Skin epidermis (tissue), 12 donors: ENCODE data around the gene MTCL1.
A peak's percentile ranks its signal among the peaks of the same experiment; 100 is the strongest.

Experiments
- H3K27ac ChIP-seq, 21 experiments: fragments of 200-600 bp; sonication (generic) in 11 of 21; one replicate each; pipeline ENCODE4 v1.5.0; 2020; ENCODE audit warnings: mild to moderate bottlenecking in 3 of 21, inconsistent platforms in 2 of 21, moderate library complexity in 2 of 21
- H3K4me3 ChIP-seq, 7 experiments: fragments of 200-600 bp; sonication (generic) in 2 of 7; one replicate each; pipeline ENCODE4 v1.5.0; 2020; ENCODE audit warnings: inconsistent platforms in 2 of 7, mild to moderate bottlenecking in 2 of 7, moderate library complexity in 1 of 7

Gene MTCL1

DNA sequence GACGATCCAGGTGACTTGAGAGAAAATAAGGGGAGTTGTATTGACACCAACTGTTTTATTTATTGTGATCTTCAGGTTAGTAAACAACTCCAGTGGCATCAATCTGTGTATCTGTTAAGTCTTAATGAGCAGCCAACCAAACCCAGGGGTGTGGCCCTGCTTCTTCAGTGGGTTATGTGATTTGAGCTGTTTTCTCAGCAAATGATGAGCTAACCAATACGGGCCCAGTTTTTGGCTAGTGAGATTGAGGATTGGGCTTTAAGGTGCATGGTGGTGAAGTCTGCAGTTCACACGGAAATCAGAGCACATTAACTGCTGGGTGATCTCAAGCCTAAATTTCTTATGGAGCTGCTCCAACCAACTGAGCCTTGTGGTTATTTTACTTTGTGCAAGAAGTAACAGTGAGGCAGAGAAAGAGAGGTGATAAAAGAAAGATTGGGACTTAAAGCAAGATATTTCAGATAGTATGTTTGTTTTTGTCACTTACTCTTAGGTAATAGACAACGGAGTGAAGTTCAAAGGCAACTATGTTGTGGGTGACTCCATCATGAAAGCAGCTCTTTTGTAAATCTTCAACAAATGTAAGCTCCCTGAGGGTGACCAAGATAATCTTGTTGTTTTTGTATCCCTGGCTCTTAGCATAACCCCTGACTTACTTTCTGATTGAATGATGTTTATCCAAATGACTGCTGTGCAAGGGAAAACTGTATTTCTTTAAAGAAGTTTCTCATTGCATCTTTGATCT lies 2.4 kb downstream of the MTCL1 start:
- Histone ChIP-seq H3K27ac (peak overlapping the region in 11 of 21 experiments; percentile 18 to 80 (median 70)), H3K4me3 (peak overlapping the region; percentile 38 to 78 (median 61))

DNA sequence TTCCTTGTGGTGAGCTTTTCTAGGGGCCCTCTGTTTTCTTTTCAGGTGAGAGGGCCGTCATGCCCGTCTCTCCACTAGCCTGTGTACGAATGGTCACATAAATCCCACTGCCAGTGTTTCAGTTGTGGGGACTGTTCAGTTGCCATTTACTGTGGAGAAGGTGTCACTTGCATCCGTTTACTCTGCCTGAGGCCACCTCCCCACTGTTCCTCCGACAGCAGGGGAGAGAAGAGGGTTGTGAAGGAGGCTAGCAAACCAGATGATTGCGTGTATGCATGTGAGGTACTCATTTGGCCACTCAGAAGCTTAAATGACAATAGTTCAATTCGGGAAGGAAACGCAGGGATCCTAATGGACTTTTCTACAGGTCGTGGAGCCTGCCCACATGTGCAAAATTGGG lies 3.3 kb downstream of the MTCL1 start:
- Histone ChIP-seq H3K27ac (no peak overlapping the region), H3K4me3 (no peak overlapping the region)

DNA sequence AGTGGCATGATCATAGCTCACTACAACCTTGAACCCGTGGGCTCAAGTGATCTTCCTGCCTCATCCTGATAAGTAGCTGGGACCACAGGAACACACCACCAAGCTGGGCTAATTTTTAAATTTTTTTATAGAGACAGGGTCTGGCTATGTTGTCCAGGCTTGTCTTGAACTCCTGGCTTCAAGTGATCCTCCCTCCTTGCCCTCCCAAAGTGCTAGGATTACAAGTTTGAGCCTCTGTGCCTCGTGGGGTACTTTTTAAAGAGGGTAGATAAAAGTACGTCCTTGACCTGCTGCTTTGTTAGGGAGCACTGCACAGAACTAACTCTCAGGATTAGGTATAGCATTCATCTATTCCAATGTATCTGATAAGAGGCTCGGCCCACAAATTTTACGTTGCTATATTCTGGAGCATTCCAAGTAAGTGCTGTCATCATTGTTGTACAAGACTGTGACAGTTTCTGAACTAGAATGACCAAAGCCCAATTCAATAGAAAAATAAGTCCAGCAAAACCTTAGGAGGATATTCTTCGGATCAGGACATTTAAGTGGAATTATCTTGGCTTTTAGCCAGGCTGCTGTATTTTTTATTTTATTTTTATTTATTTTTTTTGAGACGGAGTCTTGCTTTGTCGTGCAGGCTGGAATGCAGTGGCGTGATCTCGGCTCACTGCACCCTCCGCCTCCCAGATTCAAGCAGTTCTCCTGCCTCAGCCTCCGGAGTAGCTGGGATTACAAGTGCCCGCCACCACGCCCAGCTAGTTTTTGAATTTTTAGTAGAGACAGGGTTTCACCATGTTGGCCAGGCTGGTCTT lies 4.1 kb downstream of the MTCL1 start:
- no peak overlapping the region for H3K27ac ChIP-seq
- no peak overlapping the region for H3K4me3 ChIP-seq

DNA sequence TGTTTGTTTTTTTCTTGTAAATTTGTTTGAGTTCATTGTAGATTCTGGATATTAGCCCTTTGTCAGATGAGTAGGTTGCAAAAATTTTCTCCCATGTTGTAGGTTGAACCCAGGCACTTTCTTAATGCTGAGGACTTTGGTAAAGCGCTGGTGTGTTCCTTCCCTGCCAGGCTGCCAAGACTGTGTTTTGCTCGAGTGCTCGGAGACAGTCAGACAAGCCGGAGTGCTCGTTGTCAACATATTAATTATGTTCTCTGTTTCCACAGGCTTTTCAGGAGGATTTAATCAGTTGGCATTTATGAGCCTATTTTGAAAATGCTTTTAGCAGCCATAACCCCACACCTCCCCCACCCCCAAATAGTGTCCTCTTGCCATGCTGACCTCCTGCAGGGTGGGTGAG lies 6.4 kb downstream of the MTCL1 start:
- H3K4me3 ChIP-seq = no peak overlapping the region
- no peak overlapping the region for H3K27ac ChIP-seq

DNA sequence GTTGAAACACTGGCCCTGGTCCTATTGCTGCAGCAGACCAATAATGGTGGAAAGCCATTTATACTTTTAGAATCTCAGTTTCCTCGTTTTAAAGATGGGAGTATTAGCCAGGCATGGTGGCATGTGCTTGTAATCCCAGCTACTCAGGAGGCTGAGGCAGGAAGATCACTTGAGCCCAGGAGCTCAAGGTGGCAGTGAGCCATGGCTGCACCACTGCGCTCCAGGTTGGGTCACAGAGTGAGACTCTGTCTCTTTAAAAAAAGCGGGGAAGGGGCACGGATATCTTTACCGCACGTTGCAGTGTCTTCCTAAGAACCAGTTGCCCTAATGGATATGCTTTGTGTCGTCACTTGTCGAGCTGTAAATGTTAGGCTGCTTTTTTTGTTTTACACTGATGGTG lies 8.3 kb downstream of the MTCL1 start:
- Histone ChIP-seq H3K4me3 (no peak overlapping the region), H3K27ac (no peak overlapping the region)

DNA sequence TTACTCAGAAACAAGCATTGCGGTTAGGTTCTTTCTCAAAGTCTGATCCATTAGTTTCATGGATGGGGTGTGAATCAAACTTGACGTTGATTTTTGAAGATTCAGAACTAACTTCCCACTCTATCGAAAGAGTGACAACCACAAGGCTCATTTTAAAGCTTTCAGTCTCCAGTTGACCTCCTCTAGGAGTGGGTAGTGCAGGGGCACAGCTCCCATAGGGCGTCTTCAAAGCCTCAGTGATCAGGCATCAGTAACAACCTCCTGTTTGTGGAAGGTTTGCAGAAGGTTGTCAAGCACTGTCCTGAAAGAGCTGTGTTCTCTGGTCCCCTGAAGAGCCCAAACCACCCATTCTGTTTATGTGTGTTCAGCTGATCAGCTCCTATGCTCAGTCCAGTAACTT lies 10.2 kb downstream of the MTCL1 start:
- no peak overlapping the region for H3K4me3 ChIP-seq
- no peak overlapping the region for H3K27ac ChIP-seq

DNA sequence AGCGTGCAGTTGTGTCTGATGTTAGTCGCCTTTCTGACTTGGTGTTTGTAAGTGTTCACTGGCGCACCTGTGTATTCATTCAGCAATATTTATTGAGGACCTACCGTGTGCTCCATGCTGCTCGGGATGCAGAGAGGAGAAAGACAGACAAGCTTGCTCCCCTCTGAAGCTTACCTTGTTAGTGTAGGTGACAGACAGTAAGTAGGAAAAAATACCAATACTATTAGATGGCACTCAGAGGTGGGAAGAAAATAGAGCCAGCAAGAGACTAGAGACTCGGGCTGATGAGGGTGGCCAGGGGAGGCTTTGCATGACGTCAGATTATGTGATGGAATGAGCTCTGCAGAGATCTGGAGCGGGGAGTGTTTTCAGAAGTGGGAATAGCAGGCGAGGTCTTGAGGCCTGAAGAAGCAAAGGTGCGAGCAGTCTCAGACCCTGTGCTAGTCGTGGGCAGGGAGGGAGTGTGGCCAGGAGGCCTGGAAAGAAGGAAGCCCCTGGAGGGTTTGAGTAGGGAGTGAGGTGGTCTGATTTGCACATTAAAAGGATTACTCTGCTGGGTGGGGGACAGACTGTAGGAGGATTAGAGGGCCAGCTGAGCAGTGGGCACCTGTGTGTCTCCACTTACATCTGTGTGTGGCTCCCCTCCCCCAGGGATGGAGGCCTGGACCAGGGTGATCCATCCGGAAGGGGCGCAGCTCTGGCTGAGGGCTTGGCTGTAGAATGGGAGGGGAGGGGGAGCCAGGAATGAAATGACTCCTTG lies 11.8 kb downstream of the MTCL1 start:
- Histone ChIP-seq H3K27ac (no peak overlapping the region), H3K4me3 (no peak overlapping the region)

DNA sequence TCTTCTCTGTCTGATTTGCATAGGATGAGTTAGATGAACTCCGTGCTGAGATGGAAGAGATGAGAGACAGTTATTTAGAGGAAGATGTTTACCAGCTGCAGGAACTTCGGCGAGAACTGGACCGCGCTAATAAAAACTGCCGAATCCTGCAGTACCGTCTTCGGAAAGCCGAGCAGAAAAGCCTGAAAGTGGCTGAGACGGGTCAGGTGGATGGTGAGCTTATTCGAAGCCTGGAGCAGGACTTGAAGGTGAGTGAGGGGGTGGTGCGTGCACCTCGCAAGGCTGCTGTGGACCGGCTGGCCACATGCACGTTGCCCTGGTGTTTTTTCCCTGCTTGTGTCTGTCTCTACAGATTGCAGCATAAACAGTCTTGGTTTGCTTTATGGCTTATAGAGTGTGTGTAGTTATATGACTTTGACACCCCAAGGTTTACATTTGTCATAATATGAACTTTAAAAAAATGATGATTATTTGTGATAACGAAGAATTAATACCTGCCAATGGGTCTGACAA lies 13.1 kb downstream of the MTCL1 start:
- Histone ChIP-seq H3K27ac (no peak overlapping the region), H3K4me3 (no peak overlapping the region)

DNA sequence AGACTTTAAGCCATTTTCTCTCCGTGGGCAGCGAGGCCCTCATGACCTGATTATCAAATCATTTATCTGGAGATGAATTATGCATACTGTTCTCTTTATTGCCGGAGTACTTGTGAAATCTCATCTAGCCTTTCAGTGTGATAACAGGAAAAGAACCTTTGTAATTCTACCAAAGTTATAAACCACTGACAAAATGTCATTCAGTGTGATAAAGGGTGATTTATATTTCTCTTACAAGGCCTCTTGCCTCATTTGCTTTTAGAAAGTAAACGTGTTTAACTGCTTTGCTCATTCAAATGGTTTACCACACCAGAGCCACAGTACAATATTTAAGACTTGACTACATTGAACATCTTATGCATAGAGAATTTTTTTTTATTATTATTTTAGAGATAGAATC lies 13.8 kb downstream of the MTCL1 start:
- Histone ChIP-seq H3K27ac (no peak overlapping the region), H3K4me3 (no peak overlapping the region)

DNA sequence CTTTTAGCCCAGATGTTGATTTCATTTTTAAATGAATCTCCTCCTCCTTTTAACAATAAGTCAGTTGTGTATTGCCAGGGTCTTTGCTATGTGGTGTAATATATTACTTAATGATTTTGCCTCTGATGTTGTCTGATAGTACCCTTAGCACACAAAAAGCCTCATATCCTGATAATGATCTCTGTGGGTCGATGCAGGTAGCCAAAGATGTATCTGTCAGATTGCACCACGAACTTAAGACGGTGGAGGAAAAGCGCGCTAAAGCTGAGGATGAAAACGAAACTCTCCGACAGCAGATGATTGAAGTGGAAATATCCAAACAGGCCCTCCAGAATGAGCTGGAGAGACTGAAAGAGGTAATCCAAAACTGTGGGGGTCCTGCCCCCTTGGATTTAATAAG lies 14.8 kb downstream of the MTCL1 start:
- Histone ChIP-seq H3K27ac (no peak overlapping the region), H3K4me3 (no peak overlapping the region)

DNA sequence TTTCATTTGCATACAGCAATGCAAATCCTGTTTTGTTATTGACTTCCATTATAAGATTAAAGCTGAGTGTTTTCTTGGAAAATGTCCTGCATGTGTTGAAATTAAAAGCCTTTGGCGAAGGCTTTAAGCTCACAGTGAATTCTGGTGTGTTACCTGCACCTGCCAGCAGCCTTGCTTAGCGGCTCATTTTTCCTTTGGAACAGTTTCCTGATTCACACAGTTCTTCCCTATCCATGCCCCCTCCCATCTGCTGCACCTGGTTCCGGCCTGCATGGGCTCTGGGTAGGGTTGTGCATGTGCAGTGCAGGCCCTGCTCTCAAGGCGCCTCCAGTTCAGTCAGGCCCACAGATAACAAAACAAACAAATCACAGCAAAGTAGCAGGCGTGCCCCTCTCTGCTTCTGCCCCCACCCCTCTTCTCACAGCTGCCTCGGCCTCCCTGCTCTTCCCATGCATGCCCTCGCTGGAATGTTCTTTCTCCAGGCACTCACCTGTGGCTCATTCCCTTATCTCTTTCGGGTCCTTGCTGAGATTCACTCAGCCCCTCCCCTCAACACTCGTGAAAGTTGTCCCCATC lies 15.8 kb downstream of the MTCL1 start:
- Histone ChIP-seq H3K4me3 (no peak overlapping the region), H3K27ac (no peak overlapping the region)

DNA sequence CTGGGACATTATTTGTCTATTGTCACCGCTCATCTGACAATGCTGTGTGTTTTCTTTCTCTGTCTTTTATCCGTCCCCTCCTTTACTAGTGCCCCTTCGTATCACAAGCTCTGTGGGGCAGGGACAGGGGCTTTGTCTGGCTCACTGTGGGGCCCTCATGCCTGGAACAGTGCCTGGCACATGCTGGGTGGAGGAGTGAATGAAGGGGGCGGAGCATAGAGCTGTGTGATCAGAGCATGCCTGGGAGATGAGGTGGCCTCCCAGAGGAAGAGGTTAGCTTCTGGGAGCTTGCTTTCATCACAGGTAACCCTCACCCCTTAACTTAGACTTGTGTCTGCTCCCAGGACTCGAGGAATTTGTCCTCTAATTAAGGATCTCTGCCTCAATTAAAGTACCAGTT lies 16.4 kb downstream of the MTCL1 start:
- H3K27ac ChIP-seq = no peak overlapping the region
- no peak overlapping the region for H3K4me3 ChIP-seq

DNA sequence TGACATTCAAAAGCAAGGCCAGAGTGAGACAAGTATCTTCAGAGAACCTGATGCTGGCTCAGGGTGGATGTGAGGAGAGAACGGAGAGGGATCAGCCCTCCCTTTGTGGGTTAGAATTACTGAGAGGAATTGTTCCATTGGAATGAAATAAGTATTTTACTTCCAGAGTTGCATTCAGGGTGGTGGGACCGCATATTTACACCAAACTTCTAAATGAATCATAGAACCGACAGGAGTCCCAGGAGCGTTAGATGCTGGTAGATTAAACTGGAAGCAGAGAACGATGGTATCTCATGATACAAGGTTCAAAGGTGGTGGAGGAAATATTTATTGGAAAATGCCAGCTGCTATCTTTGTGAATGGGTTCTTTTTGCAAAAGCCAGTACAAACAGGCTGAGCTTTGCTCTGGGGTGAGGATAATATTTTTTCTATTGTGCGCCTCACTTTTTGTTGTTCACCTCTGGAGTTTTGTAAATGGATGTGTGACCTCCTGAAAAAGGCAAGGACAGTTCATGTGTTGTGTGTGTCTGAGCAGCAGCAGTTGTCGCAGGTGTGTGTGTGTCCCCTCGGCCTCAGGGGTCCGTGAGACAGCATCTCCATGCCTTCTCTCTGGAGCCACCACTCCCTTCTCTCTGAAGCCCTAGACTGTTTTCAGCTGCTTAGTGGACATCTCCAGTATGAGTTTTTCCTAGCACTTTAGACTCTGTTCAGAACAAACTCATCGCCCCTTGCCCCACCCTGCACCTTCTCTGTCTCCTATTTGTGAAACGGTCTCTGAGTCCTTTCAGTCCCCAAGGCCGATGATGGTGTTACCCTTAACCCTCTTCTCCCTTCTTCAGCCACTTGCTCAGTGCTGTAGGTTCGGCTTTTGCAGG lies 17.8 kb downstream of the MTCL1 start:
- Histone ChIP-seq H3K27ac (no peak overlapping the region), H3K4me3 (no peak overlapping the region)

DNA sequence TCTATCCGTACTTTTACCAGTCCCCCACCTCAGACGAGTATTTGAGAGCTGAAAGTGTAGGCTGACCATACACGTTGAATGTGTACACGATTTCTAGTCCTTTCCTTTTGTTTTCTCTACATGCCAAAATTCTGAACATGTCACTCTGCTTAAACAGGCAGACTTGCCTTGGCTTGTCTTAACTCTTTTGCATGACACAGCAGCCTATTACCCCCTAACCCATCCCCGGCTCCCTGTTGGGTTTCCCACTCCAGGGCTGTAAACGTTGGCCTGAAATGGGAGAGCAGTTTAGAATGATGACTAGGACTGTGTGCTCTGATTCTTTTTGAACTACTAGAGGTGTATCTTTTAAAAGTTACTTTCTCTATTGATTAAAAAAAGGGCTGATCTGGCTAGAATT lies 19.1 kb downstream of the MTCL1 start:
- H3K27ac ChIP-seq = no peak overlapping the region
- no peak overlapping the region for H3K4me3 ChIP-seq

DNA sequence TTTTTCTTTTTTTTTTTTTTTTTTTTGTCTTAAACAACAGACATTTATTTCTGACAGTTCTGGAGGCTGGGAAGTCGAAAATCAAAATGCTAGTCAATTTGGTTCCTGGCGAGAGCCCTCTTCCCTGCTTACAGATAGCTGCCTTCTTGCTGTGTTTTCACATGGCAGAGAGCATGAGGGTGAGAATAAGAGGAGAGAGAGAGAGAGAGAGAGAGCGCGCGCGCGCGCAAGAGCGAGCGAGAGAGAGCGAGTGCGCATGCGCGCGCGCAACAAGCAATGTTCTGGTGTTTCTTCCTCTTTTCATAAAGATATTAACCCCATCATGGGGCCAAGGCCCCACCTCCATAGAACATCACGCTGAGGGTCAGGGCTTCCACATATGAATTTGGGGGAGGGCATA lies 20.9 kb downstream of the MTCL1 start:
- H3K4me3 ChIP-seq = no peak overlapping the region
- no peak overlapping the region for H3K27ac ChIP-seq

DNA sequence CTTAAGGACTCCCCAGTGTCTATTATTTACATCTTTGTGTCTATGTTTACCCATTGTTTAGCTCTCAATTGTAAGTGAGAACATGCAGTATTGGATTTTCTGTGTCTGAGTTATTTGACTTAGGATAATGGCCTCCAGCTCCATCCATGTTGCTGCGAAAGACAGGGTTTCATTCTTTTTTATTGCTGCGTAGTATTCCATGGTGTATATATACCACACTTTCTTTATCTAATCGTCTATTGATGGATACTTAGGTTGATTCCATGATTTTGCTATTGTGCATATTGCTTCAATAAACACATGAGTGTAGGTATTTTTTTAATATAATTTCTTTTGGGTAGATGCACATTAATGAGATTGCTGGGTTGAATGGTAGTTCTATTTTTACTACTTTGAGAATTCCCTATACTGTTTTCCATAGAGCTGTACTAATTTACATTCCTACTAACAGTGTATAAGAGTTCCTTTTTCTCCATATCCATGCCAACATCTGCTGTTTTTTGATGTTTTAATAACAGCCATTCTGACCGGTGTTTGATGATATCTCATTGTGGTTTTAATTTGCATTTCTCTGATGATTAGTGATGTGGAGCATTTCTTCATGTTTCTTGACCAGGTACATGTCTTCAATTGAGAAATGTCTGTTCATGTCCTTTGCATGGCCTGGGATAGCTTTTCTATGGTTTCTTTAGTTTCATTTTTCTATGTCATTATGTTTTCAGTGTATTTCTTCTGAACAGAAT lies 21.8 kb downstream of the MTCL1 start:
- Histone ChIP-seq H3K27ac (no peak overlapping the region), H3K4me3 (no peak overlapping the region)

DNA sequence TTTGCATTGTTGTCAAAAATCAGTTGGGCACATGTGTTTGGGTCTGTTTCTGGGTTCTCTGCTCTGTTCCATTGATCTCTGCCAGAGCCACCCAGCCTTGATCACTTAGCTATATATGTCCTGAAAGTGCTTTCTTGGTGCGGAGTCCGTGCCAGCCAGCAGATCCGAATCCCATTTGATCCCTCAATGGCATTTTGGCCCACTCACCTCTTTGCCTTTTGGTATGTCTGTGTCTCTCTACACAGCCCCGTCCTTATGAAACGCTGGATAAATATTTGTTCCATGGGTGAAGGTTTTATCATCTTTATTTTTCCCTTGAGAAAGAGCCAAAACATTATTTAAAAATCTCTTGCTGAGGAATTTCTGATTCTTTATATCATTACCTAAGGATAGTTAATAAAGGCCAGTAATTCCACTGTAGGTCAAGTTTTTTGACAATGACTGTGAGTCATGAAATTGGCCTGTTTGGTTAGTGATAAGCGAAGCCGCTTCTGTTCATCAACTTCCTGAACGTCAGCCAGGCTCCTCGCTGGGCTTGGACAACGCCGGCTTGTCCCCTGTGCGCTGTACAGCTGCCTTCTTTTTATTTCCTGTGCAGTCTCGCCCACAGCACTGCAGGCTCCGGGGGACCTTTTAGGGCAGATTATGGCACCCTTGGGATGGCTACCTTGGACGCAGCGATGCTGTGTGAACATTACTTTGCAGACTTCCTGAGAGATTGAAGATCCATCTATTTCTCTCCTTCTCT lies 24.9 kb downstream of the MTCL1 start:
- peak overlapping the region in 5 of 21 experiments; percentile 20 to 57 (median 34) for H3K27ac ChIP-seq
- no peak overlapping the region for H3K4me3 ChIP-seq
